ENCODE measurements around the gene FAM227B.
"Not testable (repeated sequence)": the region's sequence is repeated elsewhere in the genome, so short reads cannot be mapped to it uniquely, and the experiment has no call there.

The FAM227B gene

GRCh38 chr15:49471733-49472132 lies 148.9 kb downstream of the FAM227B start:
- H2AFZ ChIP-seq (ENCODE audit: low read length, unreplicated experiment) = no peak overlapping the region
- H3K4me1 ChIP-seq (ENCODE audit: control insufficient read depth, insufficient read depth, low read length, unreplicated experiment) = peaks cover 23% of the 10 kb centered on the region
- no peaks in the 10 kb centered on the region for H3K79me2 ChIP-seq (ENCODE audit: control insufficient read depth, insufficient read depth, low read length, unreplicated experiment)
- no peaks in the 10 kb centered on the region for H3K27me3 ChIP-seq (ENCODE audit: insufficient read depth, low read length)
- no peak overlapping the region for H3K27ac ChIP-seq (ENCODE audit: low read depth, low read length)
- H3K4me3 ChIP-seq (ENCODE audit: low read depth, low read length) = no peak overlapping the region
- H3K36me3 ChIP-seq (ENCODE audit: insufficient read depth, low read length) = no peaks in the 10 kb centered on the region

GRCh38 chr15:49471248-49471647 lies 149.4 kb downstream of the FAM227B start:
- not testable (repeated sequence) for H3K4me3 ChIP-seq (ENCODE audit: low read depth, low read length); H3K36me3 ChIP-seq (ENCODE audit: insufficient read depth, low read length); H3K27me3 ChIP-seq (ENCODE audit: insufficient read depth, low read length); H3K79me2 ChIP-seq (ENCODE audit: control insufficient read depth, insufficient read depth, low read length, unreplicated experiment); H3K27ac ChIP-seq (ENCODE audit: low read depth, low read length); H2AFZ ChIP-seq (ENCODE audit: low read length, unreplicated experiment)
- peaks cover 25% of the 10 kb centered on the region for H3K4me1 ChIP-seq (ENCODE audit: control insufficient read depth, insufficient read depth, low read length, unreplicated experiment)

GRCh38 chr15:49468481-49468839 lies 152.2 kb downstream of the FAM227B start:
- Histone ChIP-seq H3K27me3 (ENCODE audit: insufficient read depth, low read length) (no peaks in the 10 kb centered on the region), H3K4me3 (ENCODE audit: low read depth, low read length) (peak overlapping the region; percentile 75), H2AFZ (ENCODE audit: low read length, unreplicated experiment) (peak overlapping the region; percentile 76), H3K27ac (ENCODE audit: low read depth, low read length) (peak overlapping the region; percentile 60), H3K4me1 (ENCODE audit: control insufficient read depth, insufficient read depth, low read length, unreplicated experiment) (peaks cover 32% of the 10 kb centered on the region), H3K79me2 (ENCODE audit: control insufficient read depth, insufficient read depth, low read length, unreplicated experiment) (no peaks in the 10 kb centered on the region), H3K36me3 (ENCODE audit: insufficient read depth, low read length) (no peaks in the 10 kb centered on the region)

- no peaks in the 10 kb centered on the region for H3K27me3 ChIP-seq (ENCODE audit: insufficient read depth, low read length)
- H3K4me3 ChIP-seq (ENCODE audit: low read depth, low read length) = peak overlapping the region; percentile 75
- peak overlapping the region; percentile 60 for H3K27ac ChIP-seq (ENCODE audit: low read depth, low read length)
- peaks cover 32% of the 10 kb centered on the region for H3K4me1 ChIP-seq (ENCODE audit: control insufficient read depth, insufficient read depth, low read length, unreplicated experiment)
- H3K36me3 ChIP-seq (ENCODE audit: insufficient read depth, low read length) = no peaks in the 10 kb centered on the region
- no peaks in the 10 kb centered on the region for H3K79me2 ChIP-seq (ENCODE audit: control insufficient read depth, insufficient read depth, low read length, unreplicated experiment)
- peak overlapping the region; percentile 88 for H2AFZ ChIP-seq (ENCODE audit: low read length, unreplicated experiment)
Measured at GRCh38 chr15:49467746-49468480, 152.7 kb downstream of the FAM227B start.

GRCh38 chr15:49466119-49466518 lies 154.5 kb downstream of the FAM227B start:
- no peaks in the 10 kb centered on the region for H3K27me3 ChIP-seq (ENCODE audit: insufficient read depth, low read length)
- peak overlapping the region; percentile 60; the same call in 1 of the 2 replicates for H3K27ac ChIP-seq (ENCODE audit: low read depth, low read length)
- H3K4me1 ChIP-seq (ENCODE audit: control insufficient read depth, insufficient read depth, low read length, unreplicated experiment) = peaks cover 33% of the 10 kb centered on the region
- H2AFZ ChIP-seq (ENCODE audit: low read length, unreplicated experiment) = peak overlapping the region; percentile 88
- no peaks in the 10 kb centered on the region for H3K36me3 ChIP-seq (ENCODE audit: insufficient read depth, low read length)
- peak overlapping the region; percentile 75 for H3K4me3 ChIP-seq (ENCODE audit: low read depth, low read length)
- H3K79me2 ChIP-seq (ENCODE audit: control insufficient read depth, insufficient read depth, low read length, unreplicated experiment) = no peaks in the 10 kb centered on the region

- peaks cover 42% of the 10 kb centered on the region for H3K4me1 ChIP-seq (ENCODE audit: control insufficient read depth, insufficient read depth, low read length, unreplicated experiment)
- no peaks in the 10 kb centered on the region for H3K79me2 ChIP-seq (ENCODE audit: control insufficient read depth, insufficient read depth, low read length, unreplicated experiment)
- no peaks in the 10 kb centered on the region for H3K27me3 ChIP-seq (ENCODE audit: insufficient read depth, low read length)
- no peaks in the 10 kb centered on the region for H3K36me3 ChIP-seq (ENCODE audit: insufficient read depth, low read length)
- H3K27ac ChIP-seq (ENCODE audit: low read depth, low read length) = no peak overlapping the region
- no peak overlapping the region for H2AFZ ChIP-seq (ENCODE audit: low read length, unreplicated experiment)
- H3K4me3 ChIP-seq (ENCODE audit: low read depth, low read length) = no peak overlapping the region
Measured at GRCh38 chr15:49464522-49464921, 156.1 kb downstream of the FAM227B start.

GRCh38 chr15:49462232-49462844 lies 158.3 kb downstream of the FAM227B start:
- Histone ChIP-seq H3K4me3 (ENCODE audit: low read depth, low read length) (no peak overlapping the region), H3K36me3 (ENCODE audit: insufficient read depth, low read length) (no peaks in the 10 kb centered on the region), H3K27me3 (ENCODE audit: insufficient read depth, low read length) (no peaks in the 10 kb centered on the region), H3K27ac (ENCODE audit: low read depth, low read length) (no peak overlapping the region), H2AFZ (ENCODE audit: low read length, unreplicated experiment) (no peak overlapping the region), H3K4me1 (ENCODE audit: control insufficient read depth, insufficient read depth, low read length, unreplicated experiment) (peaks cover 44% of the 10 kb centered on the region), H3K79me2 (ENCODE audit: control insufficient read depth, insufficient read depth, low read length, unreplicated experiment) (no peaks in the 10 kb centered on the region)

- Histone ChIP-seq H3K79me2 (ENCODE audit: control insufficient read depth, insufficient read depth, low read length, unreplicated experiment) (no peaks in the 10 kb centered on the region), H3K27ac (ENCODE audit: low read depth, low read length) (peak overlapping the region; percentile 35; the same call in 1 of the 2 replicates), H3K36me3 (ENCODE audit: insufficient read depth, low read length) (no peaks in the 10 kb centered on the region), H2AFZ (ENCODE audit: low read length, unreplicated experiment) (peak overlapping the region; percentile 5), H3K27me3 (ENCODE audit: insufficient read depth, low read length) (no peaks in the 10 kb centered on the region), H3K4me3 (ENCODE audit: low read depth, low read length) (no peak overlapping the region), H3K4me1 (ENCODE audit: control insufficient read depth, insufficient read depth, low read length, unreplicated experiment) (peaks cover 36% of the 10 kb centered on the region)
Measured at GRCh38 chr15:49460411-49460941, 160.1 kb downstream of the FAM227B start.

- Histone ChIP-seq H3K27me3 (ENCODE audit: insufficient read depth, low read length) (no peaks in the 10 kb centered on the region), H3K4me3 (ENCODE audit: low read depth, low read length) (peak overlapping the region; percentile 29; the same call in 1 of the 2 replicates), H3K4me1 (ENCODE audit: control insufficient read depth, insufficient read depth, low read length, unreplicated experiment) (peaks cover 36% of the 10 kb centered on the region), H3K27ac (ENCODE audit: low read depth, low read length) (peak overlapping the region; percentile 30), H2AFZ (ENCODE audit: low read length, unreplicated experiment) (peak overlapping the region; percentile 55), H3K36me3 (ENCODE audit: insufficient read depth, low read length) (no peaks in the 10 kb centered on the region), H3K79me2 (ENCODE audit: control insufficient read depth, insufficient read depth, low read length, unreplicated experiment) (no peaks in the 10 kb centered on the region)
Measured at GRCh38 chr15:49458145-49458544, 162.5 kb downstream of the FAM227B start.

- Histone ChIP-seq H3K4me3 (ENCODE audit: low read depth, low read length) (no peak overlapping the region), H3K27ac (ENCODE audit: low read depth, low read length) (no peak overlapping the region), H3K79me2 (ENCODE audit: control insufficient read depth, insufficient read depth, low read length, unreplicated experiment) (no peaks in the 10 kb centered on the region), H3K36me3 (ENCODE audit: insufficient read depth, low read length) (no peaks in the 10 kb centered on the region), H3K27me3 (ENCODE audit: insufficient read depth, low read length) (no peaks in the 10 kb centered on the region), H3K4me1 (ENCODE audit: control insufficient read depth, insufficient read depth, low read length, unreplicated experiment) (peaks cover 36% of the 10 kb centered on the region), H2AFZ (ENCODE audit: low read length, unreplicated experiment) (no peak overlapping the region)
Measured at GRCh38 chr15:49456166-49456565, 164.5 kb downstream of the FAM227B start.

- Histone ChIP-seq H2AFZ (ENCODE audit: low read length, unreplicated experiment) (no peak overlapping the region), H3K4me3 (ENCODE audit: low read depth, low read length) (no peak overlapping the region), H3K36me3 (ENCODE audit: insufficient read depth, low read length) (no peaks in the 10 kb centered on the region), H3K27me3 (ENCODE audit: insufficient read depth, low read length) (no peaks in the 10 kb centered on the region), H3K79me2 (ENCODE audit: control insufficient read depth, insufficient read depth, low read length, unreplicated experiment) (no peaks in the 10 kb centered on the region), H3K27ac (ENCODE audit: low read depth, low read length) (no peak overlapping the region), H3K4me1 (ENCODE audit: control insufficient read depth, insufficient read depth, low read length, unreplicated experiment) (peaks cover 3% of the 10 kb centered on the region)
Measured at GRCh38 chr15:49452595-49452994, 168.0 kb downstream of the FAM227B start.

Data from ACC112 (cell line).